Karpas-422 (cell line): ENCODE measurements around the gene WDR86. TPM values are rescaled to one million over a fixed set of nuclear protein-coding genes. Genes with fewer than 3 reads are reported as not detected.
A peak's percentile ranks its signal among the peaks of the same experiment; 100 is the strongest.

ENCODE experiments used
- DNase-seq: peaks from one replicate; pipeline ENCODE4 v3.0.0-alpha.2; 2015
- H2AFZ ChIP-seq: fragments of 200-600 bp; sonication (generic); 2 replicates; pipeline ENCODE4 v1.6.1; 2014; ENCODE audit warnings: antibody characterized with exemption, low read length, mixed read lengths
- H3K27ac ChIP-seq: fragments of 200-600 bp; sonication (generic); 2 replicates; pipeline ENCODE4 v1.5.1; 2014; ENCODE audit warnings: mild to moderate bottlenecking, low read length, moderate library complexity
- H3K27me3 ChIP-seq: fragments of 200-600 bp; sonication (generic); 2 replicates; pipeline ENCODE4 v1.6.1; 2014; ENCODE audit warnings: low read length, mixed read lengths
- H3K36me3 ChIP-seq: fragments of 200-600 bp; sonication (generic); 2 replicates; pipeline ENCODE4 v1.6.1; 2014; ENCODE audit warnings: low read length, mixed read lengths; ENCODE audit not compliant: insufficient read depth
- H3K4me1 ChIP-seq: fragments of 200-600 bp; sonication (generic); 2 replicates; pipeline ENCODE4 v1.6.1; 2014; ENCODE audit warnings: mild to moderate bottlenecking, low read length, mixed read lengths
- H3K4me2 ChIP-seq: fragments of 200-600 bp; sonication (generic); 2 replicates; pipeline ENCODE4 v1.6.1; 2014; ENCODE audit warnings: low read length, low read depth, mild to moderate bottlenecking; ENCODE audit not compliant: poor library complexity, severe bottlenecking
- H3K4me3 ChIP-seq: fragments of 200-600 bp; sonication (generic); 2 replicates; pipeline ENCODE4 v1.5.1; 2014; ENCODE audit warnings: mild to moderate bottlenecking, antibody characterized with exemption, low read length, mixed read lengths
- H3K79me2 ChIP-seq: fragments of 200-600 bp; sonication (generic); 2 replicates; pipeline ENCODE4 v1.6.1; 2014; ENCODE audit warnings: mild to moderate bottlenecking, low read length, mixed read lengths
- H3K9ac ChIP-seq: fragments of 200-600 bp; sonication (generic); 2 replicates; pipeline ENCODE4 v1.6.0; 2014; ENCODE audit warnings: low read length
- H3K9me2 ChIP-seq: fragments of 200-600 bp; sonication (generic), shearing (Covaris generic); replicated peaks from 2 replicates; pipeline ENCODE4 v1.6.0; 2014; ENCODE audit warnings: mild to moderate bottlenecking, low read length, moderate library complexity; ENCODE audit not compliant: insufficient read depth
- H3K9me3 ChIP-seq: fragments of 300-700, 200-600 bp; sonication (generic); 2 replicates; pipeline ENCODE4 v1.6.1; 2014; ENCODE audit warnings: low read length, mixed read lengths
- H4K20me1 ChIP-seq: fragments of 200-600 bp; sonication (generic); 2 replicates; pipeline ENCODE4 v1.6.1; 2014; ENCODE audit warnings: mild to moderate bottlenecking, antibody characterized with exemption, low read length, low read depth; ENCODE audit not compliant: insufficient read depth
- total RNA-seq: library from RNA; depleted of rRNA; stranded (reverse); fragments of >200 nt; shearing (Covaris generic); gene quantifications from 2 replicates; pipeline ENCODE4 v1.2.3, GENCODE V29; 2014; ENCODE audit warnings: low replicate concordance

WDR86 gene
- total RNA-seq, 1 experiment from 2014 or later, result not detected

DNA sequence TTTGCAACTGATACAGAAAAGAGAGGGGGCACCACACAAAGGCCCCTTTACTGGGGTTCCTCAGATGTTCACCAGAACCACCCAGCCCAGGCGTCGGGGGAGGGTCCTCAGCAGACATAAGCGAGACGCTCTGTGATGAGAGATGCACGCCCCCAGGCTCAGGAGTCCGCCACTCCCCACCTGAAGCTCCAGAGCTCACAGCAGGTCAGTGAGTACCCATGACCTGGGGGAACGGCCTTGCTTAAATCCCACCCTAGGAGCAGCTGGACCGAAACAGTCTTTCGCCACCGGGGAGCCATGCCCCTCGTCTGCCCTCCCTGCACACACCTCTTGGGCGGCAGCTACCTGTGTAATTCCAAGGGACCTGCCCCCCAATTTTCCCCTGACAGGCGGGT lies 27.3 kb upstream of the WDR86 start:
- Histone ChIP-seq H3K4me3 (no peak overlapping the region), H2AFZ (no peak overlapping the region), H3K9me3 (no peaks in the 10 kb centered on the region), H3K4me2 (no peak overlapping the region), H3K36me3 (no peaks in the 10 kb centered on the region), H3K27ac (no peak overlapping the region), H3K9ac (no peak overlapping the region), H4K20me1 (no peaks in the 10 kb centered on the region), H3K79me2 (no peaks in the 10 kb centered on the region), H3K9me2 (no peaks in the 10 kb centered on the region), H3K27me3 (no peaks in the 10 kb centered on the region), H3K4me1 (peaks cover 4% of the 10 kb centered on the region; the same call in 1 of the 2 replicates)
- no peak for DNase-seq

DNA sequence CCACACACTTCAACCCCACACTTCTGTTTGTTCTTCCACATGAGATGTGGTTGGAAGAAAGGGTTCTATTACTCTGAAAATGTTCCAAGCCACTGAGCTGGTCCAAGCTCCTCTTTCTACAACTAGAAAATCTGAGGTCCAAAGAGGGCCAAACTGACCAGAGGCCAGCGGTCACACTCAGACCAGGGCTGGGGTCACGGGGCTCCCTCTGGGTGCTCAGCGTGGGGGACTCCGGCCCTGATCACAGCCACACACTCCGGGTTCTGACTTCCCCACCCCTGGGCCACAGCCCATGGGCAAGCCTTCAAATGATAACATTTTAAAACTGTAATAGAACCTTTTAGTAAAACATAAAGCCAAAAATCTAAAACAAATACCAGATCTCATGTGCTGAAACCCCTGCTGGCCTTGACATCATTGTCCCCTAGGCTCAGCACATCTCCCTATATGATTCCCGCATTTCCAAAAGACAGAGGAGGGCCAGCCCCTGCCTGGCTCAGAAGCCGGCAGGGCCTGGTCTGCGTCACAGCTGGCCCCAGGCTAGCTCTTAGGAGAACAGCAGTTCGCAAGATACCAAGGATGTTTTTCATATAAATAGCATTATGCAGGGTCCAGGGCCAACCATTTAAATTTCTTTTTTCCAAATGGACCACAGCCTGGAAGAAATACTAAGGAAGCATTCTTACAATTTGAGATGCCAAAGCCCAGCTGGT lies 26.8 kb upstream of the WDR86 start:
- H4K20me1 ChIP-seq, result no peaks in the 10 kb centered on the region
- H3K79me2 ChIP-seq, result no peaks in the 10 kb centered on the region
- H3K4me1 ChIP-seq, result peaks cover 4% of the 10 kb centered on the region; the same call in 1 of the 2 replicates
- no peak overlapping the region for H3K4me3 ChIP-seq
- no peak overlapping the region for H3K27ac ChIP-seq
- no peak for DNase-seq
- H3K9me2 ChIP-seq, result no peaks in the 10 kb centered on the region
- H3K9ac ChIP-seq, result no peak overlapping the region
- no peaks in the 10 kb centered on the region for H3K36me3 ChIP-seq
- no peak overlapping the region for H2AFZ ChIP-seq
- H3K9me3 ChIP-seq, result no peaks in the 10 kb centered on the region
- H3K27me3 ChIP-seq, result no peaks in the 10 kb centered on the region
- H3K4me2 ChIP-seq, result no peak overlapping the region

DNA sequence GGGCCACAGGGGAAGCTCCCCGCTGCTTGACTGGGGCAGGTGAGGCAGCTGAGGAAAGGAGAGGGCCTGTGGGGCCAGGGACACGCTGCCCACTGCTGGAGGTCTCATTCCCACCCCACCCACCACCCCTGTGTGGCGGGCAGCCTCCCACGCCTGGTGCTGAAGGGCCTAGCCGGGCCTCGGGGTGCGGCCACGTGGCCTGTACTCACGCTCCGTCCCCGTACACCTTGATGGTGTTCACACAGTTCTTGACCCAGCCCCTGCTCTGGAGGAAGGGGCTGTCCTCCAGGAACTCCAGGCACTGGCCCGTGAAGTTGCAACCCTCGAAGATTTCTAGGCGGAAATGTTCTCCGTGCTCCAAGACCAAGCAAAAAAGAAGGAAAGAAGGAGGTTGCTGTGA lies 26.1 kb upstream of the WDR86 start:
- Histone ChIP-seq H3K9ac (no peak overlapping the region), H3K79me2 (no peaks in the 10 kb centered on the region), H2AFZ (no peak overlapping the region), H3K4me3 (no peak overlapping the region), H3K9me3 (no peaks in the 10 kb centered on the region), H3K4me1 (peaks cover 4% of the 10 kb centered on the region; the same call in 1 of the 2 replicates), H3K27ac (no peak overlapping the region), H3K36me3 (no peaks in the 10 kb centered on the region), H3K27me3 (no peaks in the 10 kb centered on the region), H4K20me1 (no peaks in the 10 kb centered on the region), H3K9me2 (no peaks in the 10 kb centered on the region), H3K4me2 (no peak overlapping the region)
- DNase-seq, result no peak

DNA sequence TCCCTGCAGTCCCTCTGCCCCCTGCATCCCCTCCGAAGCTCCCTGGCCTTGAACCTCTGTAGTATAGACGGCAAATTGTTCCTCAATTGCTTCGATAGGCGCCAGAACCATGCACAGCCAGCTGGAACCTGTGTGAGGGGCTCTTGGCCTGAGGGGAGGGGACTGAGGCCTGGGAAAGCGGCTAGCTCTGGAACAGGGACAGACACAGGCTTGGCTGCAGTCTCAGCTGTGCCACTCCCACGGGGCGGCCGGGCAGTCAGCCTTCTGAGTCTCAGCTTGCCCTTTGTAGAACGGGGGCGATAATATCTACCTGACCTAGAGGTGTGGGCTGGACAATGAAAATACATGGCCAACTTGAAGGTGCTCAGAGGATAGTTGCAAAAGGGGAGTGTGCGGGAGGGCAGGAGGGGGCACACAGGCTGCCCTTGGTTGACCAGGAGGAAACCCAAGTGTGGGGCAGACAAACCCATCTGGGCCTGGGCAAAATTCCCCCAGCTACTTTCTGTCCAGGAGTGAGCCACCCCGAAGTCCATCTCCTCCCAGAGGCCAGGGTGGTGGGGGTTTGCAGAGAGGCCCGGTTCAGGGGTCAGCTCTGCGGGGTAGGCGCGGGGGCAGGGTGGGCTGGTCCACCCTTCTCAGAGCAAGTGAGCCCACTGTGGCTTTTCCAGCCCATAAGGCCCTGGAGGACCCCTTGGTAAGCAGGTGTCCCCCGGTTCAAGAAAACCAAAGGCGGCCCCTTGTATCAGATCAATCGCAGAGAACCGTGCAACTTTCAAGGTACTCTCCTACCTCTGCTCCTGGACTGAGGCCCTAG lies 25.5 kb upstream of the WDR86 start:
- Histone ChIP-seq H3K36me3 (no peaks in the 10 kb centered on the region), H3K4me2 (no peak overlapping the region)
- DNase-seq, result no peak

DNA sequence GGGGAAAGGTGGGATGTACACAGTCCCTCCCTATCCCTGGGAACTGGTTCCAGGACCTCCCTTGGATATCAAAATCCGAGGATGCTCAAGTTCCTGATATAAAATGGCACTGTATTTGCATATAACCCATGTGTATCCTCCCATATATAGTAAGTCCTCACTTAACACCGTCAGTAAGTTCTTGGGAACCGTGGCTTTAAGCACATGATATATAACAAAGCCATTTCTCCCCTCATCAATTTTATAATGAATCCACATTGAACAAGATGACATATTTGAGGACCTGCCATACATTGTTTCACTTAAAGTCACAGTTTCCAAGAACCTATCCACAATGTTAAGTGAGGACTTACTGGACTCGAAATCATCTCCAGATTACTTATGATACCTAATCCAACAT lies 24.7 kb upstream of the WDR86 start:
- no peaks in the 10 kb centered on the region for H4K20me1 ChIP-seq
- no peaks in the 10 kb centered on the region for H3K79me2 ChIP-seq
- no peak overlapping the region for H2AFZ ChIP-seq
- no peak for DNase-seq
- peaks cover 4% of the 10 kb centered on the region; the same call in 1 of the 2 replicates for H3K4me1 ChIP-seq
- H3K27me3 ChIP-seq, result no peaks in the 10 kb centered on the region
- no peak overlapping the region for H3K4me3 ChIP-seq
- no peaks in the 10 kb centered on the region for H3K9me3 ChIP-seq
- no peaks in the 10 kb centered on the region for H3K36me3 ChIP-seq
- no peaks in the 10 kb centered on the region for H3K9me2 ChIP-seq
- H3K4me2 ChIP-seq, result no peak overlapping the region
- no peak overlapping the region for H3K27ac ChIP-seq
- no peak overlapping the region for H3K9ac ChIP-seq

More for the DNA sequence above, 25.5 kb upstream of the WDR86 start:
- Histone ChIP-seq H3K4me3 (no peak overlapping the region), H2AFZ (no peak overlapping the region), H3K9ac (no peak overlapping the region), H3K79me2 (no peaks in the 10 kb centered on the region), H4K20me1 (no peaks in the 10 kb centered on the region), H3K4me1 (peaks cover 4% of the 10 kb centered on the region; the same call in 1 of the 2 replicates), H3K27me3 (no peaks in the 10 kb centered on the region), H3K9me2 (no peaks in the 10 kb centered on the region), H3K27ac (no peak overlapping the region), H3K9me3 (no peaks in the 10 kb centered on the region)

DNA sequence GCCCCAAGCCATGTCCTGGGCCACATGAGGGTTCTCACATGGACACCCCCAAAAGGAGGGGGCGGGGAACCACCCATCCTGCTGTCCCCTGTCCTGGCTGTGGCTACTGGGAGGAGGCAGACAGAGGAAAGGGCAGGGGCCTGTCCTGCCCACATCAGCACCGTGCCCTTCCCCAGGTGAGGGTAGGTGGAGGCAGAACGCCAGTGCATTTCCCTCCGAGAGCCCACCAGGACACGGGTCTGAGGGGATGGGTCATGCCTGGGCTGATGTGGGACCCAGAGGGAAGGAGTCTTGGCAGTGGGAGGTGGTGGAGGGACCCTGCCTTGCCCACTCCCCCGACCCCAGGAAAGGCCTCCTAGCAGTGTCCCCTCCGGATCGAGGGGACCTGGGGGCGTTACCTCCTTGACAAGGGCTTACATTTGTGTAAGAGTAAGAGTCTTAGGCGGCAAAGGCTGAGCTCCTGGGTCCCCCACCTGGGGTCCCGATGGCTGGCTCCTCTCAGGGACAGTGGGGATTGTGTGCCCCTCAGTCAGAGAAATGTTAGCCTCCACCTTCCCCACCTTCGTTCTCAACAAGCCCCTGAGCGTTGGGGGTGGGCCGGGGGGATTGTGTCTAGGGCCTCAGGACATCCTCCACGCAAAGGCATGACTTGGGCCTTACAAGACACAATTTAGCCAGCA lies 24.0 kb upstream of the WDR86 start:
- Histone ChIP-seq H2AFZ (no peak overlapping the region), H3K4me1 (peaks cover 4% of the 10 kb centered on the region; the same call in 1 of the 2 replicates), H3K9me2 (no peaks in the 10 kb centered on the region), H3K27ac (no peak overlapping the region), H3K36me3 (no peaks in the 10 kb centered on the region), H3K9ac (no peak overlapping the region), H3K79me2 (no peaks in the 10 kb centered on the region), H3K9me3 (no peaks in the 10 kb centered on the region), H3K4me3 (no peak overlapping the region), H3K4me2 (no peak overlapping the region), H3K27me3 (no peaks in the 10 kb centered on the region), H4K20me1 (no peaks in the 10 kb centered on the region)
- no peak for DNase-seq

DNA sequence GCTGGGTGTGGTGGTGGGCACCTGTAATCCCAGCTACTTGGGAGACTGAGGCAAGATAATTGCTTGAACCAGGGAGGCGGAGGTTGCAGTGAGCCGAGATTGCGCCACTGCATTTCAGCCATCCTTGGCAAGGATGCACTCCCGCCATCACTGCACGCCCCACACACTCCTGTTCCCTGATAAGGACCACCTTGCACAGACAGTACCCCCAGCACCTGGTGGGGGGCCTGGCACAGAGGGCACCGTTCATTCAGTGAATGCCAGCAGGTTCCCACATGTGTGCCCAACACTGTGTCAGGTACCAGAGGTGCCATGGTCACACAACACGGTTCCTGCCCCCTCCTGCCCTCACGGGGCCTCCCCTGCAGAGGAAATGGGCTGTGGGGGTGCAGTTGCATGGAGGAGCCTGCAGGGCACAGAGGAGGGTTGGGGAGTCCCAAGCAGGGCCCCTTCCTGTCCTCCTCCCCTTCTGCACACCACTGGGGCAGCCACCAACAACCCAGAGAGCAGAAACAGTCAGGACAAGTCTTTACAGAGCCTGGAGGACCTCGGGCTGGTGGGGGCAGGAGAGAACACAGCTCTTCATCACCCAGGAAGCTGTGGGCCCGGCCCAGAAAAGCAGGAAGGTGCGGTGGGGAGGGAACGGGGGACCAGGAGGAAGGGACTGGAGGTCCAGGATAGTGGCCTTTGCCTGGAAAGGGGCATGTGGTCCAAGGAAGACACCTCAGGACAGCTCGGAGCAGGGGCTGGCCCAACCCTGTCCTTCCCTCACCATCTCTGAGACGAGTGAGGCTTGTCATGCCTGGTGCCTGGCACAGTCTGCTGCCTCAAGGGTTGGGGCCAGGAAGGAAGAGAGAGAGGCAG lies 23.1 kb upstream of the WDR86 start:
- Histone ChIP-seq H3K79me2 (no peaks in the 10 kb centered on the region), H3K4me2 (no peak overlapping the region), H2AFZ (no peak overlapping the region), H4K20me1 (no peaks in the 10 kb centered on the region), H3K27me3 (no peaks in the 10 kb centered on the region), H3K4me1 (peaks cover 4% of the 10 kb centered on the region; the same call in 1 of the 2 replicates), H3K9me3 (no peaks in the 10 kb centered on the region), H3K36me3 (no peaks in the 10 kb centered on the region), H3K9ac (no peak overlapping the region), H3K9me2 (no peaks in the 10 kb centered on the region), H3K4me3 (no peak overlapping the region), H3K27ac (no peak overlapping the region)
- DNase-seq, result peak; percentile 69
